Activated CD4-positive, alpha-beta T cell treated with anti-CD3 and anti-CD28 coated beads, Interleukin-2, amount 50 U/mL, for 48 hours (primary cell): ENCODE data around the gene CES3.
A peak's percentile ranks its signal among the peaks of the same experiment; 100 is the strongest.
"Not testable (repeated sequence)": the region's sequence is repeated elsewhere in the genome, so short reads cannot be mapped to it uniquely, and the experiment has no call there.

Experiments used
- DNase-seq, 2 experiments: peaks; one replicate each; pipeline ENCODE4 v3.0.0-alpha.2; 2020

Gene CES3

GRCh38 chr16:66927918-66928649 is 33.0 kb upstream of the CES3 start:
- no peak for DNase-seq

- DNase-seq = peak; percentile 52 to 64
Observed at GRCh38 chr16:66928702-66929388, 32.2 kb upstream of the CES3 start.

- DNase-seq = no peak
Observed at GRCh38 chr16:66930189-66930588, 30.9 kb upstream of the CES3 start.

GRCh38 chr16:66931665-66932064 is 29.4 kb upstream of the CES3 start:
- no peak for DNase-seq

DNA sequence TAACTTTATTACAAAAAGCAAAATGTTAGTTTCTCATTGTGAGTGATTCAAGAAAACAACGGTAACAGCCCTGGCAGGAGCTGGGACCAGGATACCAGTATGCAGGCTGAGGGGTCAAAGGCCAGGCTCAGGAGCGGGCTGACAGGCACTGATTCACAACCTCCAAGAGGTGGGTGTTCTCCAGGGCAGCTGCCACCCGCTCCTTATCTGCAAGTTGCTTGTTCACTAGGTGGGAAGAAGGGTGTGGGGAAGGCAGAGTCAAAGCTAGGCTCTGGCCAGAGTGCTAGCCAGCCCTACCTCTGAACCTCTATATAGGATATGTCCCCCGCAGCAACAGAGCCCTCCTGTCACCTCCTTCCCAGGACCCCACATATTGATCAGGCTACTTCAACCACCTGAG is 29.0 kb upstream of the CES3 start:
- no peak for DNase-seq

- peak; percentile 58 to 63 for DNase-seq
Observed at GRCh38 chr16:66933776-66934137, 27.3 kb upstream of the CES3 start.

- peak; percentile 90 to 92 for DNase-seq
Observed at GRCh38 chr16:66934138-66934838, 26.8 kb upstream of the CES3 start, which contains the start of gene CIAO2B. CIAO2B (minus strand) TSS chr16:66934402; CDS start chr16:66934364, 38 bp downstream.

DNA sequence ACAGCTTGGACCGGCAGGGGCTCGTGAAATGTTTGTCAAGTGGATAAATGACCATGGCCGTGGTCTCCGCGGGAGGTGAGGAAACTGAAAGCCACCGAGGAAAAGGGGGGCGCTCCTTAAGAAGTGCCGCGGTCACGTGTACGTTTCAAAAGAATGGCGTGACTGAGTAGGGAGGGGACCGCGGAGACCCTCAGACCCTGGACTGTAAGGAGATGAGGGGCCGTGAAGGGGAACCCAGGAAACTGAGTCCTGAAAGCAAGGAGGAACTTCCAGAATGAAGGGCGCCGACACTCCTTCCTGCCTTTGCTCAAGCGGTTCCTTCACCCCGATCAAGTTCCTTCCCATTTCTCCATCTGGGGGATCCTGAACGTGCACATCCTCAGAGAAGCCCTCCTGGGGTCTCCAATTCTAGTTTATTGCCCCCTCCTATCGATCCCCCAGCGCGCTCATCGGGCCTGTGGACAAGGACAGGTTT is 26.2 kb upstream of the CES3 start:
- DNase-seq = not testable (repeated sequence)

DNA sequence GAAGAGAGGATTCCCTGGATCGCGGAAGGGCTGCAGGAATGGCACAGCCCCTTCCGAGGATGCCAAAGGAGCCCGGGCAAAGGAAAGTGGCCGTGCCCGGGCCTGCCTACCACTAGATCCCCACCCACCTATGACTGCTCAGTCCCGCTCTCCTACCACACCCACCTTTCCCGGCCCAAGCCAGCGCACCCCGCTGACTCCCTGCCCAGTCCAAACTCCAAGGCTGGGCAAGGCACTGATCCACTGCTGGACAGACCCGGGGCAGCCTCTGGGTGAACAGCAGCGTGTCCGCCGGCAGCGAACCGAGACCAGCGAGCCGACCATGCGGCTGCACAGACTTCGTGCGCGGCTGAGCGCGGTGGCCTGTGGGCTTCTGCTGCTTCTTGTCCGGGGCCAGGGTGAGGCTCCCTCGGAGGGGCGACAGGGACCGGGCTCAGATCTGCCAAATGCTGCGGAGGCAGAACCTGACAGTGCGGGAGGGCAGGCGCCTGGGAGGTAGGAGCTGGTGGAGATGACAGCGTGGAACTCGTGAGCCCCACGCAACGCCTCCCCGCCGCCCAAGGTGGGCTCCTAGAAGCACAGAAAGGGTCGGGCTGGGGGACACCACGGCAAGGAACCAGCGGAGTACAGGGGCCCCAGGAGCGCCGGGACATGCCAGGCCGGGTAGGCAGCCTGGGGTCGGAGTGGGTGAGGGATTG is 25.6 kb upstream of the CES3 start, which contains the start of gene CES2:
TSS of gene CES2 (plus strand) at position 203 of the 698 bp plus-strand sequence. CDS start at position 323, 120 bp downstream.
- no peak for DNase-seq

- DNase-seq = no peak
Observed at GRCh38 chr16:66936462-66936861, 24.6 kb upstream of the CES3 start.

- no peak for DNase-seq
Observed at GRCh38 chr16:66936889-66937554, 24.0 kb upstream of the CES3 start.

- DNase-seq = no peak
Observed at GRCh38 chr16:66937725-66938337, 23.2 kb upstream of the CES3 start.

GRCh38 chr16:66939366-66939765 is 21.7 kb upstream of the CES3 start:
- no peak for DNase-seq

DNA sequence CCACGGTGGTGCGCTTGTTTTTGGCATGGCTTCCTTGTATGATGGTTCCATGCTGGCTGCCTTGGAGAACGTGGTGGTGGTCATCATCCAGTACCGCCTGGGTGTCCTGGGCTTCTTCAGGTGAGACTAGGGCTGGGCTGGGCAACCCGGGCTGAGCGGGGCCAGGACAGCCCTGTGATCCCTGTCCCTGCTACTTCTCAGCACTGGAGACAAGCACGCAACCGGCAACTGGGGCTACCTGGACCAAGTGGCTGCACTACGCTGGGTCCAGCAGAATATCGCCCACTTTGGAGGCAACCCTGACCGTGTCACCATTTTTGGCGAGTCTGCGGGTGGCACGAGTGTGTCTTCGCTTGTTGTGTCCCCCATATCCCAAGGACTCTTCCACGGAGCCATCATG is 20.8 kb upstream of the CES3 start:
- DNase-seq = no peak

DNA sequence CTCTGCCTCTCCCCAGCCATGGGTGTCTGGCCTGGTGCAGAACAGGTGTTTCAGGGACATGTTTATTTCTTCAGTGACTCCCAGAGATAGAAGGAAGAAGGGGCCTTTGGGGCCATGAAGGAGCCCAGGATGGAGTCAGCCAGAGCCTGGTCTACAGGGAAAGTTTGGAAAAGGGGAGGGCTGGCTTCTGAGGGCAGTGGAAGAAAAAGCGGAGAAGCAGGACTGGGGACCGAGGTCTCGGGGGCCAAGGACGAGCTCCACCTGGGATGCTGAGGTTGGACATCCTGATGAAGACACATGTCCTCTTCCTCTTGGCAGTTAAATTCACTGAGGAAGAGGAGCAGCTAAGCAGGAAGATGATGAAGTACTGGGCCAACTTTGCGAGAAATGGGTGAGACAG is 18.1 kb upstream of the CES3 start:
- DNase-seq = no peak

DNA sequence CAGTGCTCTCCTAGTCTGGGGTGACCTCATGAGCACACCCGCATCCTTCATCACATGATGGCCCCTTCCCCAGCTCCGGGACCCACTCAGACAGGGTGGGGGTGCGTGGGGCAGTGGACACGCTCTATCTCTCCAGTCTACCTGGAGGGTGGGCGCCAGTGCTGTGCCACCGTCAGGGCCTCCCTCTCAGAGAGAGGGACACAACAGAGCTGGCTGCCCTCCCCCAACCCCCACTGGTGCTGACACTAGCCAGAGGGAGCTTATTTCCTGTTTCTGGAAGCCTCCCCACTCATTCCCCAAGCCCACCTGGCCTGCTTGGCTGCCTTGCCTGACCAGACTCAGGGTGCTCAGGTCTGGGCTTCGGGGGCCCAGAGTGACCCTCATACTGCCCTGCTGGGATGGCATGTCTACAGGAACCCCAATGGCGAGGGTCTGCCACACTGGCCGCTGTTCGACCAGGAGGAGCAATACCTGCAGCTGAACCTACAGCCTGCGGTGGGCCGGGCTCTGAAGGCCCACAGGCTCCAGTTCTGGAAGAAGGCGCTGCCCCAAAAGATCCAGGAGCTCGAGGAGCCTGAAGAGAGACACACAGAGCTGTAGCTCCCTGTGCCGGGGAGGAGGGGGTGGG is 17.5 kb upstream of the CES3 start:
- DNase-seq = no peak

GRCh38 chr16:66944054-66944441 is 17.0 kb upstream of the CES3 start:
- DNase-seq = no peak

DNA sequence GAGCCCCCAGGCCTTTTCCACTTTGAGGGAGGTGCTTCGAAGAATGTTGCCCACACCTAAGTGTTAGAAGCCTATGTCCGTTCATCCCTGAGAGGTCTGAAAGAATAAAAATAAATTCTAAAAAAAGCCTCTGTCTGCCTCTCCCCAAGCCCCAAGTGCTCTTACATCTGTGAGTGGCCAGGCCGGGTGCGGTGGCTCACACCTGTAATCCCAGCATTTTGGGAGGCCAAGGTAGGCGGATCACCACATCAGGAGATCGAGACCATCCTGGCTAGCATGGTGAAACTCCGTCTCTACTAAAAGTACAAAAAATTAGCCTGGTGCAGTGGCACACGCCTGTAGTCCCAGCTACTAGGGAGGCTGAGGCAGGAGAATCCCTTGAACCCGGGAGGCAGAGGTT is 16.1 kb upstream of the CES3 start:
- DNase-seq = not testable (repeated sequence)

DNA sequence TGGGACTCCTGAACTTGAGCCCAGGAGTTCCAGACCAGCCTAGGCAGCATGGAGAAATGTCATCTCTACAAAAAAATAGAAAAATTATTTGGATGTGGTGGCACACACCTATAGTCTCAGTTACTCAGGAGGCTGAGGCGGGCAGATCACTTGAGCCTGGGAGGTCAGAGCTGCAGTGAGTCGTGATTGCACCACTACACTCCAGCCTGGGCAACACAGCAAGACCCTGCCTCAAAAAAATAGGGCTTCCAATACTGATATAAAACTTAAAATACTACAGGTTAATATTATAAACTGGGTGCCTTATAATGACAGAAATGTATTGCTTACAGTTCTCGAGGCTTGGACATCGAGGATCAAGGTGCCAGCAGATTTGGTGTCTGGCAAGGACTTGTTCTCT is 15.1 kb upstream of the CES3 start:
- no peak for DNase-seq

DNA sequence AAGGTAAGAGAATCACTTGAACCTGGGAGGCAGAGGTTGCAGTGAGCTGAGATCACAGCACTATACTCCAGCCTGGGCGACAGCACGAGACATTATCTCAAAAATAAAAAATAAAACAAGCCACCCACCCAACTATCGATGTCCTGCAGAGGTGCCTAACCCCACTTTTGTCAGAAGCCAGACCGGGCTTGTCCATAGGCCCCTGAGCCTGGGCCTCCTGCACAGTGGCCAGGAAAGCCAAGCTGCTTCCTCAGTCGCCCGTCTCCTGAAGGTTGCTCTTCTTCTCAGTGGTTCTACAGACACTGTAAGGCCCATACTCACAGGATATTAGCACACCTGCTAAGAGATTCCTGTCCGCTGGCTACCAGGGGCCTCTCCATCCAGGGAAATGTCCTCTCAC is 14.5 kb upstream of the CES3 start:
- no peak for DNase-seq

GRCh38 chr16:66946974-66947301 is 14.1 kb upstream of the CES3 start:
- DNase-seq = no peak
